ENCODE results near the gene HSPB6. TPM values are rescaled to one million over a fixed set of nuclear protein-coding genes. Genes with fewer than 3 reads are reported as not detected.

The HSPB6 gene
- total and polyA plus RNA-seq, 2 donors = 0.28 to 18.9 TPM

GRCh38 chr19:35731353-35731752 lies 25.5 kb downstream of the HSPB6 start:
- DNase-seq (ENCODE audit: low read depth in 6 of 9, low spot score in 9 of 9) = no peak

DNA sequence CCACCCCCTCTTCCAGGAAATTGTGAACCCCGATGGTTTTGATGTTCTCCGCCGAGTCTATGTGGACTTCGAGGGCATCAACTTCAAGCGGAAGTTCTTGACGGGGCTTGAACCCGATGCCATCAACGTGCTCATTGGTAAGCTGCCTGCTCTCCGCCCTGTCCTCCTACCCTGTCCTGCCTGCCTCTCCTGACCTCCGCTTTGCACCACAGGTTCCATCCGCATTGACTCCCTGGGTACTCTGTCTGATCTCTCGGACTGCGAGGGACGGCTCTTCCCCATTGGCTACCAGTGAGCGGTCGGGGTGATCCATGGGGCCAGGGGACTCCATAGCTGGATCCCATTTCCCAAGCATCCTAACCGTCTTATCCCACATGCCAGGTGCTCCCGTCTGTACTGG lies 26.5 kb downstream of the HSPB6 start:
- Histone ChIP-seq H3K9me3 (ENCODE audit: control insufficient read depth in 2 of 2, insufficient read depth in 1 of 2, low read length in 1 of 2) (no peaks in the 10 kb centered on the region), H3K27ac (ENCODE audit: low read depth in 1 of 2, low read length in 1 of 2) (no peak overlapping the region), H3K4me3 (ENCODE audit: low read length in 2 of 2) (no peak overlapping the region), H3K36me3 (ENCODE audit: control insufficient read depth in 2 of 2, insufficient read depth in 2 of 2, low read length in 1 of 2) (peaks cover 87 to 100% of the 10 kb centered on the region in 2 donors), H3K27me3 (ENCODE audit: control insufficient read depth in 2 of 2, insufficient read depth in 1 of 2, low read length in 1 of 2) (no peaks in the 10 kb centered on the region), H3K4me1 (ENCODE audit: control insufficient read depth in 2 of 2, insufficient read depth in 2 of 2, low read length in 2 of 2) (no peaks in the 10 kb centered on the region)
- DNase-seq (ENCODE audit: low read depth in 6 of 9, low spot score in 9 of 9) = no peak
- WGBS = 98% methylated on average over 18 of the region's 18 CpGs

More at GRCh38 chr19:35731353-35731752, 25.5 kb downstream of the HSPB6 start:
- Histone ChIP-seq H3K36me3 (ENCODE audit: control insufficient read depth in 2 of 2, insufficient read depth in 2 of 2, low read length in 1 of 2) (peaks cover 79 to 96% of the 10 kb centered on the region in 2 donors), H3K4me1 (ENCODE audit: control insufficient read depth in 2 of 2, insufficient read depth in 2 of 2, low read length in 2 of 2) (no peaks in the 10 kb centered on the region), H3K9me3 (ENCODE audit: control insufficient read depth in 2 of 2, insufficient read depth in 1 of 2, low read length in 1 of 2) (no peaks in the 10 kb centered on the region), H3K27ac (ENCODE audit: low read depth in 1 of 2, low read length in 1 of 2) (no peak overlapping the region), H3K27me3 (ENCODE audit: control insufficient read depth in 2 of 2, insufficient read depth in 1 of 2, low read length in 1 of 2) (no peaks in the 10 kb centered on the region), H3K4me3 (ENCODE audit: low read length in 2 of 2) (no peak overlapping the region)
- WGBS = 94% methylated on average over 9 of the region's 9 CpGs

- peaks cover 87 to 100% of the 10 kb centered on the region in 2 donors for H3K36me3 ChIP-seq (ENCODE audit: control insufficient read depth in 2 of 2, insufficient read depth in 2 of 2, low read length in 1 of 2)
- H3K27ac ChIP-seq (ENCODE audit: low read depth in 1 of 2, low read length in 1 of 2) = no peak overlapping the region
- H3K9me3 ChIP-seq (ENCODE audit: control insufficient read depth in 2 of 2, insufficient read depth in 1 of 2, low read length in 1 of 2) = no peaks in the 10 kb centered on the region
- no peaks in the 10 kb centered on the region for H3K27me3 ChIP-seq (ENCODE audit: control insufficient read depth in 2 of 2, insufficient read depth in 1 of 2, low read length in 1 of 2)
- no peak overlapping the region for H3K4me3 ChIP-seq (ENCODE audit: low read length in 2 of 2)
- no peak for DNase-seq (ENCODE audit: low read depth in 6 of 9, low spot score in 9 of 9)
- H3K4me1 ChIP-seq (ENCODE audit: control insufficient read depth in 2 of 2, insufficient read depth in 2 of 2, low read length in 2 of 2) = no peaks in the 10 kb centered on the region
- WGBS = 99% methylated on average over 11 of the region's 11 CpGs
Observed at GRCh38 chr19:35729763-35730162, 27.1 kb downstream of the HSPB6 start.

DNA sequence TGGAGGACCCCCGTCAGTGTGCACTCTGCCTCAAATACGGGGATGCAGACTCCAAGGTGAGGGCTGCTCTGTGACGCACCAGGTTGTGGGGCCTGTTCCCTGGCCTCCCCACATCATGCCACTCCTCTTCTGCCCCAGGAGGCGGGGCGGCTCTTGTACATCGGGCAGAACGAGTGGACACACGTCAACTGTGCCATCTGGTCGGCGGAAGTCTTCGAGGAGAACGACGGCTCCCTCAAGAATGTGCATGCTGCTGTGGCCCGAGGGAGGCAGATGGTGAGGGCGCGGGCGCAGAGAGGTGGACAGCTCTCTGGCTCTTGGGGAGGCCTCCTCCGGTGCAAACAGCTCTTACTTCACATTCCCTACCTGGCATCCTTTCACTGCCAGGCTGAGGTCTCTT lies 27.8 kb downstream of the HSPB6 start:
- Histone ChIP-seq H3K9me3 (ENCODE audit: control insufficient read depth in 2 of 2, insufficient read depth in 1 of 2, low read length in 1 of 2) (no peaks in the 10 kb centered on the region), H3K27me3 (ENCODE audit: control insufficient read depth in 2 of 2, insufficient read depth in 1 of 2, low read length in 1 of 2) (no peaks in the 10 kb centered on the region), H3K27ac (ENCODE audit: low read depth in 1 of 2, low read length in 1 of 2) (no peak overlapping the region), H3K36me3 (ENCODE audit: control insufficient read depth in 2 of 2, insufficient read depth in 2 of 2, low read length in 1 of 2) (peaks cover 89 to 100% of the 10 kb centered on the region in 2 donors), H3K4me1 (ENCODE audit: control insufficient read depth in 2 of 2, insufficient read depth in 2 of 2, low read length in 2 of 2) (no peaks in the 10 kb centered on the region), H3K4me3 (ENCODE audit: low read length in 2 of 2) (no peak overlapping the region)
- 97% methylated on average over 18 of the region's 18 CpGs for WGBS
- no peak for DNase-seq (ENCODE audit: low read depth in 6 of 9, low spot score in 9 of 9)

DNA sequence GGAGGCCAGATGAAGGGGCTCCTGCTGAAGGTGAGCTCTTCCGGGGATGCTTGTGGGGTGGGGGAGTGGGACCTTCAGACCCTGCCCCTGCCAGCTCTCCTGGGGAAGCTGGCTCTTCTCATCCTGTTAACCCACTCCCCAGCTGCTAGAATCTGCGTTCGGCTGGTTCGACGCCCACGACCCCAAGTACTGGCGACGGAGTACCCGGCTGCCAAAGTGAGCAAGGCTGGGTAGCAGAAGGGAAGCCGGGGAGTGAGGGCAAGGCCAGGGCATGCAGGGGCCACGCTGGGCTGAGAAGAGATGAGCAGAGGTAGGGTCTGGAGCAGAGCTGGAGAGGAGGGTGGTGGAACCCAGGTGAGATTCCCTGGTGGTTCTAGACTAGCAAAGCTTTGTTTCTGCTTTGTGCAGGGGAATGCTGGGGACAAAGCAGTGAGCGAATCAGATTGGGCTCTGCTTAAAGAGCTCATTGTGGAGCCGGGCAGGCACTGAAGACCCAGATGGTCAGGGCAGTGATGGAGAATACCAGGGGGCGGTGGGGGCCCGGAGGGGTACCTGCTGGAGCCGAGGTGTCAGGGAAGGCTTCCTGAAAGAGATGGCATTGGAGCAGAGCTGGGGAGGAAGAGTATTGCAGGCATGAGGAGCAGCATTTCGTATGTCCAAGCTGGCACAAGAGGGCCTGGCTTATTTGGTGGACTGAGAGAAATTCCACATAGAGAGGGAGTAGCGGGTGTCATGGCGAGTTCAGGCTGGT lies 28.7 kb downstream of the HSPB6 start:
- Histone ChIP-seq H3K9me3 (ENCODE audit: control insufficient read depth in 2 of 2, insufficient read depth in 1 of 2, low read length in 1 of 2) (no peaks in the 10 kb centered on the region), H3K27me3 (ENCODE audit: control insufficient read depth in 2 of 2, insufficient read depth in 1 of 2, low read length in 1 of 2) (no peaks in the 10 kb centered on the region), H3K27ac (ENCODE audit: low read depth in 1 of 2, low read length in 1 of 2) (no peak overlapping the region), H3K4me1 (ENCODE audit: control insufficient read depth in 2 of 2, insufficient read depth in 2 of 2, low read length in 2 of 2) (no peaks in the 10 kb centered on the region), H3K36me3 (ENCODE audit: control insufficient read depth in 2 of 2, insufficient read depth in 2 of 2, low read length in 1 of 2) (peaks cover 94 to 100% of the 10 kb centered on the region in 2 donors), H3K4me3 (ENCODE audit: low read length in 2 of 2) (no peak overlapping the region)
- 97% methylated on average over 19 of the region's 19 CpGs for WGBS
- DNase-seq (ENCODE audit: low read depth in 6 of 9, low spot score in 9 of 9) = no peak

DNA sequence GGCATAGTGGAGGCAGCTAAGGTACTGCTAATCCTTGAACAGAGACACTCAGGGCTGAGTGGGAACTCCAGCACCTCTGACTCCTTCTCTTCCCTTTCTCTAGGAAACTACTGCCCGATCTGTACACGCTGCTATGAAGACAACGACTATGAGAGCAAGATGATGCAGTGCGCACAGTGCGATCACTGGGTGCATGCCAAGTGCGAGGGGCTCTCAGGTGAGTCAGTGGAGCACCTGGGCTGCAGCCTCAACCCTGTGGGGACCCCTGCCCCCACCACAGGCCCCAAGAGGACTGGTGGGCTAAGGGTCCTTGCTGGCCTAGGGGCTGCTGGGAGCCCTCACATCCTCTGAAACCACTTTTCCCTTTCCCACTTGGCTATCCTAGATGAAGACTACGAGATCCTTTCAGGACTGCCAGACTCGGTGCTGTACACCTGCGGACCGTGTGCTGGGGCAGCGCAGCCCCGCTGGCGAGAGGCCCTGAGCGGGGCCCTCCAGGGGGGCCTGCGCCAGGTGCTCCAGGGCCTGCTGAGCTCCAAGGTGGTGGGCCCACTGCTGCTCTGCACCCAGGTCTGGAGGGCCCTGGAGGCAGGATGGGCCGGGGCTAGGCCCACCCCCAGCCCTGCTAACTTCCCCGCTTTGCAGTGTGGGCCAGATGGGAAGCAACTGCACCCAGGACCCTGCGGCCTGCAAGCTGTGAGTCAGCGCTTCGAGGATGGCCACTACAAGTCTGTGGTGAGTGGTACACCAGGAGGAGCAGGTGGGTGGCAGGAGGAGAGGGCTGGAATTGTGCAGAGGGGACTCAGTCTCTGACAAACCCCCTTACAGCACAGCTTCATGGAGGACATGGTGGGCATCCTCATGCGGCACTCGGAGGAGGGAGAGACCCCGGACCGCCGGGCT lies 29.5 kb downstream of the HSPB6 start:
- no peaks in the 10 kb centered on the region for H3K27me3 ChIP-seq (ENCODE audit: control insufficient read depth in 2 of 2, insufficient read depth in 1 of 2, low read length in 1 of 2)
- no peaks in the 10 kb centered on the region for H3K4me1 ChIP-seq (ENCODE audit: control insufficient read depth in 2 of 2, insufficient read depth in 2 of 2, low read length in 2 of 2)
- no peak overlapping the region for H3K4me3 ChIP-seq (ENCODE audit: low read length in 2 of 2)
- WGBS = 98% methylated on average over 25 of the region's 25 CpGs
- DNase-seq (ENCODE audit: low read depth in 6 of 9, low spot score in 9 of 9) = no peak
- no peak overlapping the region for H3K27ac ChIP-seq (ENCODE audit: low read depth in 1 of 2, low read length in 1 of 2)
- H3K36me3 ChIP-seq (ENCODE audit: control insufficient read depth in 2 of 2, insufficient read depth in 2 of 2, low read length in 1 of 2) = peaks cover 96 to 100% of the 10 kb centered on the region in 2 donors
- no peaks in the 10 kb centered on the region for H3K9me3 ChIP-seq (ENCODE audit: control insufficient read depth in 2 of 2, insufficient read depth in 1 of 2, low read length in 1 of 2)

- DNase-seq (ENCODE audit: low read depth in 6 of 9, low spot score in 9 of 9) = no peak
Observed at GRCh38 chr19:35725216-35725861, 31.5 kb downstream of the HSPB6 start.

DNA sequence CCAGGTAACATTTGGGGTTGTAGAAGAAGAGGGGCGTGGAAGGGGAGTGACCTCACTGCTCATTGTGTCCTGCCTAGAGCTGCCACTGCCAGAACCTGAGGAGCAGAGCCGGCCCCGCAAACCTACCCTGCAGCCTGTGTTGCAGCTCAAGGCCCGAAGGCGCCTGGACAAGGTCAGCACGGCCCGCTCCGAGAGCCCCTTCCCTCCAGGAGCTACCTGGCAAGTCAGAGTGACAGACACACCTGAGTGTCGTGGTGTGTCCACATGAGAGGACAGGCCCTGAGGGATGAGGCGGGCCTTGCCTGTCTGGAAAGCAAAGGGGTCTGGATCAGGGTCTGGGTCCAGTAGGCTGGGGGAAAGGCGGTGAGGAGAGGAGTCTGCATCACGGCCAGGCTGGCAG lies 32.3 kb downstream of the HSPB6 start:
- Histone ChIP-seq H3K27ac (ENCODE audit: low read depth in 1 of 2, low read length in 1 of 2) (no peak overlapping the region), H3K36me3 (ENCODE audit: control insufficient read depth in 2 of 2, insufficient read depth in 2 of 2, low read length in 1 of 2) (peaks cover 88 to 100% of the 10 kb centered on the region in 2 donors), H3K4me1 (ENCODE audit: control insufficient read depth in 2 of 2, insufficient read depth in 2 of 2, low read length in 2 of 2) (peaks cover under 1 to 2% of the 10 kb centered on the region in 2 donors), H3K4me3 (ENCODE audit: low read length in 2 of 2) (no peak overlapping the region), H3K27me3 (ENCODE audit: control insufficient read depth in 2 of 2, insufficient read depth in 1 of 2, low read length in 1 of 2) (no peaks in the 10 kb centered on the region), H3K9me3 (ENCODE audit: control insufficient read depth in 2 of 2, insufficient read depth in 1 of 2, low read length in 1 of 2) (peaks cover 0 to 1% of the 10 kb centered on the region in 2 donors)
- no peak for DNase-seq (ENCODE audit: low read depth in 6 of 9, low spot score in 9 of 9)
- 98% methylated on average over 12 of the region's 12 CpGs for WGBS

More at GRCh38 chr19:35725216-35725861, 31.5 kb downstream of the HSPB6 start:
- Histone ChIP-seq H3K4me3 (ENCODE audit: low read length in 2 of 2) (no peak overlapping the region), H3K27me3 (ENCODE audit: control insufficient read depth in 2 of 2, insufficient read depth in 1 of 2, low read length in 1 of 2) (no peaks in the 10 kb centered on the region), H3K9me3 (ENCODE audit: control insufficient read depth in 2 of 2, insufficient read depth in 1 of 2, low read length in 1 of 2) (peaks cover 0 to 1% of the 10 kb centered on the region in 2 donors), H3K4me1 (ENCODE audit: control insufficient read depth in 2 of 2, insufficient read depth in 2 of 2, low read length in 2 of 2) (no peaks in the 10 kb centered on the region), H3K27ac (ENCODE audit: low read depth in 1 of 2, low read length in 1 of 2) (no peak overlapping the region), H3K36me3 (ENCODE audit: control insufficient read depth in 2 of 2, insufficient read depth in 2 of 2, low read length in 1 of 2) (peaks cover 91 to 100% of the 10 kb centered on the region in 2 donors)
- WGBS = 98% methylated on average over 23 of the region's 23 CpGs

Measured in thymus (tissue), 11 donors.